NCI-H748 treated with DMSO at 0.1 percent for 48 hours (cell line): ENCODE measurements around the gene PPP2R3A.

ENCODE experiments used
- DNase-seq: peaks from one replicate; lab custom pipeline; 2025; lab: John Stamatoyannopoulos, UW

PPP2R3A gene

GRCh38 chr3:136196401-136197158, 231.1 kb downstream of the PPP2R3A start:
- DNase-seq: peak; percentile 94

GRCh38 chr3:136197159-136197793, 231.7 kb downstream of the PPP2R3A start:
- no peak for DNase-seq
